CD4-positive, CD25-positive, alpha-beta regulatory T cell (primary cell): ENCODE measurements around the gene TTC24. TPM values are rescaled to one million over a fixed set of nuclear protein-coding genes. Genes with fewer than 3 reads are reported as not detected.
A peak's percentile ranks its signal among the peaks of the same experiment; 100 is the strongest.

Source experiments
- ATAC-seq, 2 donors: fragments of 150-1000 bp; cut with Tn5 transposase; one replicate each; pipeline ENCODE4 v1.10.0; 2021; ENCODE audit warnings: low read depth in 2 of 2, moderate number of reproducible peaks in 2 of 2, moderate library complexity in 1 of 2
- DNase-seq, 3 donors: peaks; one replicate each; pipeline versions ENCODE4 v3.0.0 to v3.0.0-alpha.2; 2012 to 2022; ENCODE audit warnings: mixed read lengths in 1 of 3
- H3K27ac ChIP-seq: one replicate; pipeline ENCODE4 v1.7.0; 2013; ENCODE audit warnings: mild to moderate bottlenecking, low read length; ENCODE audit not compliant: insufficient read depth, poor library complexity, severe bottlenecking
- H3K27me3 ChIP-seq: one replicate; pipeline ENCODE4 v1.7.0; 2013; ENCODE audit warnings: low read length; ENCODE audit not compliant: control insufficient read depth, insufficient read depth
- H3K36me3 ChIP-seq: one replicate; pipeline ENCODE4 v1.7.0; 2013; ENCODE audit warnings: mild to moderate bottlenecking, low read length, moderate library complexity; ENCODE audit not compliant: control insufficient read depth, insufficient read depth
- H3K4me1 ChIP-seq: 2 replicates; pipeline ENCODE4 v1.7.0; 2013; ENCODE audit warnings: mild to moderate bottlenecking, low read length; ENCODE audit not compliant: insufficient read depth, control insufficient read depth, poor library complexity, severe bottlenecking
- H3K4me3 ChIP-seq: one replicate; pipeline ENCODE4 v1.7.0; 2013; ENCODE audit warnings: low read depth, mild to moderate bottlenecking, low read length, moderate library complexity
- H3K9me3 ChIP-seq, 2 experiments: 1 replicate in 1 of 2; 2 replicates in 1 of 2; pipeline ENCODE4 v1.7.0; 2013; ENCODE audit warnings: low read length in 2 of 2, mild to moderate bottlenecking in 1 of 2, moderate library complexity in 1 of 2; ENCODE audit not compliant: control insufficient read depth in 2 of 2
- H3K27ac Mint-ChIP-seq, 3 donors: one replicate each; pipeline ENCODE4 v1.8.0; 2020 to 2022; ENCODE audit warnings: mild to moderate bottlenecking in 3 of 3, mixed read lengths in 3 of 3, moderate library complexity in 2 of 3
- H3K27me3 Mint-ChIP-seq: one replicate; pipeline ENCODE4 v1.8.0; 2022; ENCODE audit warnings: mild to moderate bottlenecking, mixed read lengths
- H3K36me3 Mint-ChIP-seq: one replicate; pipeline ENCODE4 v1.8.0; 2020; ENCODE audit warnings: mixed read lengths
- H3K4me1 Mint-ChIP-seq, 4 donors: one replicate each; pipeline ENCODE4 v1.8.0; 2020 to 2022; ENCODE audit warnings: mixed read lengths in 4 of 4, mild to moderate bottlenecking in 1 of 4
- H3K4me3 Mint-ChIP-seq, 4 donors: one replicate each; pipeline ENCODE4 v1.8.0; 2020 to 2022; ENCODE audit warnings: mild to moderate bottlenecking in 4 of 4, mixed read lengths in 4 of 4, moderate library complexity in 3 of 4
- H3K9me3 Mint-ChIP-seq, 7 donors: one replicate each; pipeline ENCODE4 v1.8.0; 2020 to 2022; ENCODE audit warnings: mixed read lengths in 7 of 7, mild to moderate bottlenecking in 3 of 7, moderate library complexity in 2 of 7
- polyA plus RNA-seq, 4 donors: library from polyadenylated mRNA; unstranded; fragments of 300-500 nt; fragmentation: Illumina TruSeq; gene quantifications; one replicate each; pipeline ENCODE4 v1.2.3, GENCODE V29; 2021
- total RNA-seq: library from RNA; stranded (reverse); gene quantifications from one replicate; pipeline ENCODE4 v1.2.3, GENCODE V29; 2022

Gene TTC24
- total and polyA plus RNA-seq, 5 donors from 2014 or later: 0.34 to 2.3 (median 0.50) TPM; not detected in 1

DNA sequence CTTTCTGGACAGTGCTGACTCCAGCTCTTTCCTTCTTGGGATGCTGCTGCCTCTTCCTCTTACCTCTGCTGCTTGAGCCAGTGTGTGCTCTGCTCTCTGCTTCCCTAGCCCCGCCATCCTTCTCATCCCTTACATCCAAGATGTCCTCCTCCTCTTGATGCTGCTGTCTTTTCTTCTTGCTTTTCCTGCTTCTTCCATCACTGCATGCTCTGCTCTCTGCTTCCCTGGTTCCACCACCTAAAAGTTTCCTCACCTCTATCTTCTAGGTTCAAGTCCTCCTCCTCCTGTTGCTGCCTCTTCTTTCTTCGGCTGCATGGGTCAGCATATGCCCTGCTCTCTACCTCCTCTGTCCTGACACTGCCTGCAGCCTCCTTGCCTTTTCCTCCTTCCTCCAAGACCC lies 15.5 kb downstream of the TTC24 start:
- Mint-ChIP-seq H3K4me1 (peaks cover 0 to 41% (median 24%) of the 10 kb centered on the region in 4 donors), H3K9me3 (no peaks in the 10 kb centered on the region), H3K27ac (peak overlapping the region in 2 of 3 donors; percentile 9 to 61), H3K4me3 (peak overlapping the region in 2 of 4 donors; percentile 78 to 82), H3K27me3 (no peaks in the 10 kb centered on the region), H3K36me3 (peaks cover 25% of the 10 kb centered on the region)
- H3K36me3 ChIP-seq: peaks cover 51% of the 10 kb centered on the region
- ATAC-seq (no peak), DNase-seq (no peak)
- H3K27ac ChIP-seq: no peak overlapping the region
- no peaks in the 10 kb centered on the region for H3K27me3 ChIP-seq
- no peaks in the 10 kb centered on the region for H3K9me3 ChIP-seq
- H3K4me3 ChIP-seq: no peak overlapping the region
- H3K4me1 ChIP-seq: peaks cover 16% of the 10 kb centered on the region

- DNase-seq (no peak), ATAC-seq (no peak)
- Mint-ChIP-seq H3K27me3 (no peaks in the 10 kb centered on the region), H3K27ac (peak overlapping the region in 1 of 3 donors; percentile 89), H3K4me3 (peak overlapping the region in 2 of 4 donors; percentile 13 to 84), H3K9me3 (no peaks in the 10 kb centered on the region), H3K36me3 (peaks cover 25% of the 10 kb centered on the region), H3K4me1 (peaks cover 0 to 45% (median 25%) of the 10 kb centered on the region in 4 donors)
- Histone ChIP-seq H3K36me3 (peaks cover 51% of the 10 kb centered on the region), H3K4me1 (peaks cover 23% of the 10 kb centered on the region), H3K27ac (no peak overlapping the region), H3K9me3 (no peaks in the 10 kb centered on the region), H3K27me3 (no peaks in the 10 kb centered on the region), H3K4me3 (no peak overlapping the region)
Observed at GRCh38 chr1:156596426-156596825, 16.9 kb downstream of the TTC24 start.

DNA sequence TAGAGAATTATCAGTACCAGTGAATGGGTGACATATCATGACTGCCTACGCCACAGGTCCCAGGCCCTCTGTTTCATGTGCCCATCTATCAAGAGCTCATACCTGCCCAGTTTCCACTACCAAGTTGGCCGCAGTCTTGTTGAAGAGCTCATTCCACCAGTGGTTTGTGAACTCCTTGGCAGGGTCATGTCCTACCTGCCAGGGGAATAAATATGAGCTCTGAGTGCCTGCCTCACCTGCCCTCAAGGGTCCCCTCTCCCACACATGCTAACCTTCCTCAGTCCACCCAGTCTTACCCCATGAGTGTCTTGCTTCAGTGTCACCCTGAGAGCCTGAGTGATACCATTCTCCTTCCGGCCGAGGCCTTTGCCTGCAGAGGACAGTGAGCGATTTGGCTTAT lies 18.6 kb downstream of the TTC24 start:
- Histone ChIP-seq H3K27ac (no peak overlapping the region), H3K27me3 (no peaks in the 10 kb centered on the region), H3K36me3 (peaks cover 51% of the 10 kb centered on the region), H3K9me3 (no peaks in the 10 kb centered on the region), H3K4me1 (peaks cover 27% of the 10 kb centered on the region), H3K4me3 (no peak overlapping the region)
- DNase-seq: no peak
- Mint-ChIP-seq H3K27ac (peak overlapping the region in 2 of 3 donors; percentile 80 to 81), H3K9me3 (no peaks in the 10 kb centered on the region), H3K4me3 (peak overlapping the region in 3 of 4 donors; percentile 26 to 84 (median 35)), H3K36me3 (peaks cover 25% of the 10 kb centered on the region), H3K4me1 (peaks cover 4 to 49% (median 35%) of the 10 kb centered on the region in 4 donors), H3K27me3 (no peaks in the 10 kb centered on the region)
- no peak for ATAC-seq

DNA sequence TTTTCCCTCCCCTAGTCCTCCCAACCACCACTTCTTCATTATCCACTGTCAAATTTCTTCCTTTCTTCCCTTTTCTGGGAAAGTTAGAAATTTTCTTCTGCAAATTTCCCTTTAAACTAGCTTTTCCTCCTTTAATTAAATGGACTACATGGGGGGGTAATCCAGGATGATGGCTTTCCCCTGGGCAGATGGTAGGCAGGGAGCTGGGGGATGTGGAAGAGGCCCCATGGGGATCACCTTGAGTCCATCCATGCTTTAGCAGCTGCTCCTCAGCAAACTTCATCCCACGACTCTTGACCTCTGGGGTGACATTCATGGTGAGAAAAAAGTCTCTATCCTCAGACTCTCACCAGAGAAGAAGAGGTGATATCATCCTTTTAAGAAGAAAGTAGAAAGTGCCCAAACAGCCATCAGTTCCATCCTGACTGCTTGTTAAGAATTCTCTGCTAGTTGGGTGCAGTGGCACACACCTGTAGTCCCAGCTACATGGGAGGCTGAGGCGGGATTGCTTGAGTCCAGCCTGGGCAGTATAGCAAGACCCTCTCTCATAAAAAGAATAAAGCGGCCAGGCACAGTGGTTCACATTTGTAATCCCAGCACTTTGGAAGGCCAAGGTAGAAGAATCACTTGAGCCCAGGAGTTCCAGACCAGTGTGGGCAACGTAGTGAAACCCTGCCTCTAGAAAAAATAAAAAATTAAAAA lies 19.4 kb downstream of the TTC24 start:
- H3K36me3 ChIP-seq: peaks cover 47% of the 10 kb centered on the region
- no peak overlapping the region for H3K27ac ChIP-seq
- no peaks in the 10 kb centered on the region for H3K9me3 Mint-ChIP-seq
- H3K36me3 Mint-ChIP-seq: peaks cover 25% of the 10 kb centered on the region
- DNase-seq (no peak), ATAC-seq (no peak)
- no peaks in the 10 kb centered on the region for H3K9me3 ChIP-seq
- no peak overlapping the region for H3K4me3 ChIP-seq
- peaks cover 28% of the 10 kb centered on the region for H3K4me1 ChIP-seq
- no peaks in the 10 kb centered on the region for H3K27me3 Mint-ChIP-seq
- H3K4me3 Mint-ChIP-seq: peak overlapping the region in 3 of 4 donors; percentile 26 to 84 (median 68)
- H3K27ac Mint-ChIP-seq: peak overlapping the region in 2 of 3 donors; percentile 80 to 81
- peaks cover 4 to 47% (median 35%) of the 10 kb centered on the region in 4 donors for H3K4me1 Mint-ChIP-seq
- no peaks in the 10 kb centered on the region for H3K27me3 ChIP-seq

- peaks cover 37% of the 10 kb centered on the region for H3K36me3 ChIP-seq
- H3K4me1 ChIP-seq: peaks cover 28% of the 10 kb centered on the region
- peak overlapping the region in 1 of 3 donors; percentile 93 for H3K27ac Mint-ChIP-seq
- no peaks in the 10 kb centered on the region for H3K9me3 Mint-ChIP-seq
- peak overlapping the region; percentile 84 to 100 (median 92) for H3K4me3 Mint-ChIP-seq
- no peaks in the 10 kb centered on the region for H3K27me3 Mint-ChIP-seq
- peaks cover 24% of the 10 kb centered on the region for H3K36me3 Mint-ChIP-seq
- DNase-seq (peak in 2 of 3 donors; percentile 21 to 51), ATAC-seq (peak in 1 of 2 donors; percentile 47)
- H3K4me1 Mint-ChIP-seq: peaks cover 4 to 47% (median 35%) of the 10 kb centered on the region in 4 donors
- H3K4me3 ChIP-seq: no peak overlapping the region
- H3K27ac ChIP-seq: peak overlapping the region; percentile 24
- H3K27me3 ChIP-seq: no peaks in the 10 kb centered on the region
- H3K9me3 ChIP-seq: no peaks in the 10 kb centered on the region
Observed at GRCh38 chr1:156599811-156600210, 20.3 kb downstream of the TTC24 start.

- peaks cover 16% of the 10 kb centered on the region for H3K36me3 Mint-ChIP-seq
- Histone ChIP-seq H3K9me3 (no peaks in the 10 kb centered on the region), H3K4me1 (peaks cover 28% of the 10 kb centered on the region), H3K36me3 (peaks cover 31% of the 10 kb centered on the region), H3K27ac (peak overlapping the region; percentile 78), H3K27me3 (no peaks in the 10 kb centered on the region), H3K4me3 (peak overlapping the region; percentile 97)
- ATAC-seq (peak in 1 of 2 donors; percentile 5), DNase-seq (no peak)
- H3K4me3 Mint-ChIP-seq: peak overlapping the region; percentile 84 to 100 (median 99)
- no peaks in the 10 kb centered on the region for H3K9me3 Mint-ChIP-seq
- peaks cover 4 to 41% (median 28%) of the 10 kb centered on the region in 4 donors for H3K4me1 Mint-ChIP-seq
- H3K27ac Mint-ChIP-seq: peak overlapping the region; percentile 93 to 99 (median 99)
- H3K27me3 Mint-ChIP-seq: no peaks in the 10 kb centered on the region
Observed at GRCh38 chr1:156600733-156601121, 21.2 kb downstream of the TTC24 start.

DNA sequence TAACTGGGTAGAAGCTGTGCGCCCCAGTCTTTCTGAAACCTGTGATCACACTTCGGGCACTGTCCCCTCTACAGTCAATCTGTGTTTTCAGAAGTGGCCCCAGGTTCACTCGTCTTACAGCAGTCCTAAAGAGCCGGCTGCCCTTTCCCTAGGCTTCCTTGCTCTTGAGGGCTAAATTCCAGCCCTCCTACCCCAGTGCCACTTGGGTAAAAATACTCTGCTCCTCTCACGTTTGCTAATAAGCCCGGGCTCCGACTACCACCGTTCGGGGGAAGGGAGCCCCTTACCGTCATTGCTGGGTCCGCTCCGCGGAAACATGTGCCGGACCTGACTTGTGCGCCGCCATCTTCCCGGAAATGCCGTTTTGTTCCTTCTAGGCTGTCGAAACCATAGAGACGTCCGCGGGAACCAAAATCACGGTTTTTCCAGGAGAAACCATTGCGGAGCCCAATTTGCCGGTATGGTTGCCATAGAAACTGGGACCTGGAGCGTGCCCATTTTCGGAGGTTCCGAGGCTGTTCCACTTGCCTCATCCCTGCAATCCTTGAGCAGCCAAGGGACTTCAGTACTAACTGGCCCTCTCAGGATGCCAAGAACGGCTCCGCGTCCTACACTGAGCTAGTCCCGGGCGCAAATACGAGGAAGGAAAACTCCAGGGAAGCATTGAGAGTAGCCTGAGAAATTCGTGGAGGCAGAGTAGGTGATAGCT lies 21.8 kb downstream of the TTC24 start, which contains the start of gene GPATCH4:
TSS of gene GPATCH4 (minus strand) at position 358 of the 709 bp plus-strand sequence.
- ATAC-seq (peak; percentile 82 to 84), DNase-seq (peak; percentile 71 to 93 (median 77))
- Histone ChIP-seq H3K4me3 (peak within 1 kb of the TSS; percentile 97), H3K36me3 (peaks cover 26% of the 10 kb centered on the region), H3K4me1 (peaks cover 28% of the 10 kb centered on the region), H3K27me3 (no peaks in the 10 kb centered on the region), H3K9me3 (no peaks in the 10 kb centered on the region), H3K27ac (peak within 1 kb of the TSS; percentile 78)
- Mint-ChIP-seq H3K27me3 (no peaks in the 10 kb centered on the region), H3K4me3 (peak within 1 kb of the TSS; percentile 84 to 100 (median 99)), H3K27ac (peak within 1 kb of the TSS; percentile 93 to 99 (median 99)), H3K4me1 (peaks cover 4 to 41% (median 28%) of the 10 kb centered on the region in 4 donors), H3K36me3 (peaks cover 14% of the 10 kb centered on the region), H3K9me3 (no peaks in the 10 kb centered on the region)
